GM21367 (cell line): Measurements from ENCODE around the gene IL10RA.

Source experiments
- ATAC-seq: cut with Tn5 transposase; IDR thresholded peaks from one replicate; pipeline ENCODE4 v1.9.1; 2021; ENCODE audit not compliant: unreplicated experiment

Gene IL10RA

GRCh38 chr11:118005224-118006152, 19.3 kb downstream of the IL10RA start:
- ATAC-seq: no peak

DNA sequence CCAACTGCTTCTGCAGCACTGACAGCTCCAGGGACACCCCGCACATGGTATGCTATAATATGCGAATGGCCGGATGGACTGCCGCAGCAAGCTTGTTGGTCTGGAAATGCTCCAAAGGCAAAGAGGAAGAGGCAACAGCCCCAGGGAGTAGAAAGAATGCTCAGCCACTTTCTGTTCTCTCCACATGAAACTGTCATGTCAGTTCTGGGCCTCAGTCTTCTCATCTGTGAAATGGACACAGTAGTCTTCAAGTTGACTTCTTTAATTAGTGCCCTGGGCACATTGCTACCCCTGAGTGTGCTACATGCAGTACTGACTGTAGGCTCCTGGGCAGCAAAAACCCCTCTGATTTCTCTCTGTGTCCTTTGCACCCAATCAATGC, 19.9 kb downstream of the IL10RA start:
- no peak for ATAC-seq

GRCh38 chr11:118007040-118007439, 20.8 kb downstream of the IL10RA start:
- no peak for ATAC-seq

DNA sequence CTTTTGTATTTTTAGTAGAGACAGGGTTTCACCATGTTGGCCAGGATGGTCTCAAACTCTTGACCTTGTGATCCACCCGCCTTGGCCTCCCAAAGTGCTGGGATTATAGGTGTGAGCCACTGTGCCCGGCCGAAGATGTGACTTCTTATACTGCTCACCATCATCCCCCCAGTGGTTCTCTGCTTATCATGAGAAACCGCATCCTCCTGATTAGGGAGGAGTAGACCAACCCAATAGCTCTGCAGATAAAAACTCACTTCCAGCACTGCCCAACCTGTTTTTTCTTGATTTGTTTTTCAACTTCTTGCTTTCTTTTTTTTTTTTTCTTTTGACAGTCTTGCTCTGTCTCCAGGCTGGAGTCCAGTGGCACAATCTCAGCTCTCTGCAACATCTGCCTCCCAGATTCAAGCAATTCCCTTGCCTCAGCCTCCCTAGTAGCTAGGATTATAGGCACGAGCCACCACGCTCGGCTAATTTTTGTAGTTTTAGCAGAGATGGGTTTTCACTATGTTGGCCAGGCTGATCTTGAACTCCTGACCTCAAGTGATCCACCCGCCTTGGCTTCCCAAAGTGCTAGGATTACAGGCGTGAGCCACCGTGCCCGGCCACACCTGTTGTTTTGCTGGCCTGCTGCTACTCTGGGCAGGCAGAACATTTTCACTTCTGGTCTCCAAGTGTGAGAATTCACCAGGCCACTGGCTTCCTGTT, 21.5 kb downstream of the IL10RA start:
- ATAC-seq: peak; percentile 37

- no peak for ATAC-seq
Observed at GRCh38 chr11:118008271-118008911, 22.2 kb downstream of the IL10RA start.

GRCh38 chr11:118009864-118010737, 23.9 kb downstream of the IL10RA start:
- ATAC-seq: peak; percentile 1

GRCh38 chr11:118010738-118011461, 24.7 kb downstream of the IL10RA start:
- peak; percentile 65 for ATAC-seq

- no peak for ATAC-seq
Observed at GRCh38 chr11:118012083-118012669, 26.0 kb downstream of the IL10RA start.

GRCh38 chr11:118014022-118014421, 27.8 kb downstream of the IL10RA start:
- no peak for ATAC-seq

GRCh38 chr11:118015385-118015841, 29.2 kb downstream of the IL10RA start:
- ATAC-seq: no peak

DNA sequence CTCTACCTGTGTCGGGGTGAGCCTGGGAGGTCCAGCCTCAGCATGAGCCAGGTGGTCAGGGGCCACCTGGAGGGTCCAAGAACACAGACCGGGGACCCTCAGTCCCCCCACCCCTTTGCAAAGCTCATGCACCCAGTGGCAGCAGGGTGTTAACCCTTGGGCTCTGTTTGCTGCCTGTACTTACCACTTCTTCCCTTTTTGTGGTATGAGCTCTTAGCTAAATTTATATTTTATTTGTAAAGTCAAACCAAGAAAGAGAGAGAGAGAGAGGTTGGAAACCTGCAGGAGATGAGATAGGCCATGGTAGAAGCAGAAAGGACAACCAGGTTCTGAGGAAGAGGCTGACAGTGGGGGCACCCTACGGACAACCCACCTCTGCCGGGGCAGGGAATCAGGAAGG, 29.9 kb downstream of the IL10RA start:
- no peak for ATAC-seq

- no peak for ATAC-seq
Observed at GRCh38 chr11:118017111-118017510, 30.9 kb downstream of the IL10RA start.

- no peak for ATAC-seq
Observed at GRCh38 chr11:118017631-118018315, 31.6 kb downstream of the IL10RA start.

- ATAC-seq: no peak
Observed at GRCh38 chr11:118018401-118018800, 32.2 kb downstream of the IL10RA start.

DNA sequence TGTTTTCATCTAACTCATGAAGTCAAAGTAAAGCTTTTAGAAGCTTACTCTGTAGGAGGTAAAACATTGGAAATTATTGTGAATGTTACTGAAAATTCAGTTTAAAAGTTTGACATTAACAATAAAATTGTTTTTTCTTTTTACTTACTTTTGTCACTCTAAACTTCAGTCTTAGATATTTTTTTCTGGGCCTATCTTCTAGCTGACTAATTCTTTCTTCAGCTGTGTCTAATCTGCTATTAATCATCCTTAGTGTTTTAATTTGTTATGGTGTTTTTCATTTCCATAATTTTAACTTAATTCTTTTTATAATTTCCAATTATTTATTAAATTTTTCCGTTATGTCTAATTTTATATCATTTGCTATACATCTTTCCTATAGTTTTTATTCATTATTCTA, 35.0 kb downstream of the IL10RA start:
- ATAC-seq: no peak

DNA sequence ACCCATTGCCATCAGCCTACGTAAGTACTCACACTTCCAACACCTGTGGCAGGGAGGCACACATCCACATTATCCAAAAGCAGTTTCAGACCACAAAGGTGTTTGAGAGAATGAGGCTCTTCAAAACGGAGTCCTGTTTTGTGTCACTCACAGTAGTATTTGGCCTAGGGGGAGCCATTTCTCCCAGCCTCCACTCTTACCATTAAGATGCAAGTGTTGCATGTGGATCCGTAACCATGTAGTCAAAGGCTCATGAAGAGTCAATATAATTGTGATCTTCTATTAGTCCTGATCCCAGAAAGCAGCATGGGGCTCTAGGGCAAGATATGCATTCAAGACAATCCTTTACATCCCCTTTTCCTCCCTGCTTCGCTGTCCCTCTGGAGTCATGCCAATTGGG, 41.5 kb downstream of the IL10RA start:
- ATAC-seq: no peak

DNA sequence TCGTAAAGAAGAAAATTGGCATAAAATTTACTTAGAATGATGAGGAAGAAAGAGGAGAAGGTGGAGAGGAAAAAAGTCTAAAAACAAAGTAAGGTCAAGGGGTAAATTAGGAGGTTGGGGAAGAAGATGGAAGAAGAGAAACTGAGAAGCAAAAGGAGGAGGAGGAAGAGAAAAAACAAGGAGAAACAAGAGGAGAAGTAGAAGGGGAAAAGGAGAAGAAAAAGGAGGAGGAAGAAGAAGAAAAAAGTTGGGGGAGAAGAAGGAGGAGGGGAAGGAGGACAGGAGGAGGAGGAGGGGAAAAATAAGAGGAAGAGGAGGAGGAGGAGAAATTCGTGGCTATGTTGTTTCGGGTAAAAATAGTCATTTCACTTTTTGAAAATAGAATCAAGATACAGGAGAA, 42.4 kb downstream of the IL10RA start:
- no peak for ATAC-seq

GRCh38 chr11:118033443-118033842, 47.2 kb downstream of the IL10RA start:
- no peak for ATAC-seq

GRCh38 chr11:118042141-118042540, 55.9 kb downstream of the IL10RA start:
- ATAC-seq: no peak
